NCI-H345 (cell line): Measurements from ENCODE around the gene HTD2.
A peak's percentile ranks its signal among the peaks of the same experiment; 100 is the strongest.

Source experiments
- DNase-seq: peaks from one replicate; lab custom pipeline; 2025; lab: John Stamatoyannopoulos, UW

The HTD2 gene

DNA sequence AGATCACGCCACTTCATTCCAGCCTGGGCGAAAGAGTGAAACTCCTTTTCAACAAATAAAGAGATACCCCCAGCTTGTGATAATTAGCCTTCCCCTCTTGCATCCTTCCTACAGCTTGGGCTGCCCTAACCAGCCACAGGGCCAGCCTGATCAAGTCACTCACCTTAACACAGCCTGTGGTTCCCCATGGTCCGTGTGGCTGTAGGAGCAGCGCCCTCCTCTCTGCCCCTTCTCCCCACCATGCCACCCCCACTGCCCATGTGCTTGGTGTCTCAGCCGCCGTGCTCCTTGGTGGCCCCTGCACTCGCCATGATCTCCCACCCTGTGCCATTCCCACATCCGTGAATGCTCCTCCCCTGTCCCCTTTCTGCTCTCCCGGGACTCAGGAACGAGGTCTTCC, 13.5 kb upstream of the HTD2 start:
- no peak for DNase-seq

DNA sequence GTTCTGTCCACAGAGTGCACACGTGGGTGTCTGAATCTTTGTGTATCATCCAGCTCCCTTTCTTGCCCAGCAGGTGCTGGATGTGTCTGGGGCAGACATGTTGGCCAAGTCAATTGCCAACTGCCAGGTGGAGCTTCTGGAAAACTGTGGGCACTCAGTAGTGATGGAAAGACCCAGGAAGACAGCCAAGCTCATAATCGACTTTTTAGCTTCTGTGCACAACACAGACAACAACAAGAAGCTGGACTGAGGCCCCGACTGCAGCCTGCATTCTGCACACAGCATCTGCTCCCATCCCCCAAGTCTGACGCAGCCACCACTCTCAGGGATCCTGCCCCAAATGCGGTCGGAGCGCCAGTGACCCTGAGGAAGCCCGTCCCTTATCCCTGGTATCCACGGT, 12.8 kb upstream of the HTD2 start:
- DNase-seq: no peak

DNA sequence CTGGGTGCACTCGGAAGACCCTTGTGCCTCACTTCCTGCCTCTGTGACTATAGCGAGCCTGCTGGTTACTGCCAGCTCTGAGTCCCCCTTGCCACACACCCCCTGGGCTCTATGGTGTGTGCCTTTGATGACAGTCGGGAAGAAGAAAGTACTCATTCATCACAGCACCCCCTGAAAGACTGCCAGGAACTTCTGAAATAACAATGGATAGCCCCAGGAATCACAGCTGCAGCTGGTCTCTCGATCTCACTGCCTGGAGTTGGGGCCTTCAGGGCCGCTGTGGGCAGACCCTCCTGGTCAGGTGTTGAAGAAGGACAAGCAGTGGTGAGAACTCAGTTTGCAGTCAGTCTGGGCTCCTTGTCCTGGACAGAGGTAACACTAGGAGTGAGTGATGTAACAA, 10.1 kb upstream of the HTD2 start:
- DNase-seq: no peak

DNA sequence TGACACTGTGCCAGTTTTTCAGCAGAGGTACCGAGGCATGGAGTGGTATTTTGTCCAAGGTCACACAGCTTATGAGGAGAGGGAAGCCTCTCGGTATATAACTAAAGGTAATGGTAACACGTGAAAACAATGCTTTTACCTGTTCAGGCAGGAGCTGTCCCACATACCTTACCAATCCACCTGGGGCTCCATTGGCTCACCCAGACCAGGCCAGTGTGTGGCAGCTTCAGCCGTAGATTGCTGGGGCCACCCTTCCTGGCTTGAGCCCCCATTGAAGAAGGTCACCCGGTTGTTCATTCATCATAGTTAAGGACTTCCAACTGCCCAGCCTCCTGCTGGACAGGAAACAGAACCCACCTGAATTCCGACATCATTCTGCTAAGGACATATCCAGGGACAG, 9.5 kb upstream of the HTD2 start:
- DNase-seq: no peak

DNA sequence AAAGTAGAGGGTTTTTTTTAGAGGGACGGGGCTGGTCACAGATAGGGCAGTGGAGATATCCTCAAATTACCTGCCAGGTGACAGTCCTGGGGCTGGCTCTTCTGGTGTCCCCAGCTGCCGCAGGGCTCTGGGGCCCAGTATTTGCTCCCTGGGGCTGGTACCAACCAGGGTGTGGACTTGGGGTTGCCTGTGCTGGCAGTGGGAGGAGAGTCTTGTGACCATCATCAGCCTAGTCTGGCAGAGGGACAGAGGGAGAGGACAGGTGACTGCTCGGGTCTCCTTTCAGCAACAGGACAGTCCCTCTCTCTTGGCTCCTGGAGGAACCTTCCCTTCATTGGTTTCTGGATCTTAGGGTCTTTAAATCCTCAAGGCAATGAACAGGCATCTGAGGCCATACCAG, 8.1 kb upstream of the HTD2 start:
- DNase-seq: no peak

DNA sequence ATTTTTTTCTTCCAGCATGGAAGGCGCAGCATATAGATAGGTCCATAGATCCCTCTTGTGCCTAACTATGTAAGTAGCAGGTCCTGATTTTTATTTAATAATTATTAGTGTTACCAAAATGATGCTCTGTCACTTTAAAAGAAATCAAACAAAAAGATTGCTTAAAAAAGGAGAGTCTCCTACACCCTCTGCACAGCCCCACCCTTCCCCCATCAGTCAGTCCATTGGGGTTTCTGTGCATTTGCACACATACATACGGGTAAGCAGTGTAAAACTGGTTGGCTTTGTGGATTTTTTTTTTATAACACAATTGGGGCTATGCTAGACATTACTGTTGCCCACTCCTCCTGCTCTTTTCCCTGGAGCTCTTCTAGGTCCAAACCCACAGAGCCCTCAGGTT, 7.2 kb upstream of the HTD2 start:
- DNase-seq: no peak

DNA sequence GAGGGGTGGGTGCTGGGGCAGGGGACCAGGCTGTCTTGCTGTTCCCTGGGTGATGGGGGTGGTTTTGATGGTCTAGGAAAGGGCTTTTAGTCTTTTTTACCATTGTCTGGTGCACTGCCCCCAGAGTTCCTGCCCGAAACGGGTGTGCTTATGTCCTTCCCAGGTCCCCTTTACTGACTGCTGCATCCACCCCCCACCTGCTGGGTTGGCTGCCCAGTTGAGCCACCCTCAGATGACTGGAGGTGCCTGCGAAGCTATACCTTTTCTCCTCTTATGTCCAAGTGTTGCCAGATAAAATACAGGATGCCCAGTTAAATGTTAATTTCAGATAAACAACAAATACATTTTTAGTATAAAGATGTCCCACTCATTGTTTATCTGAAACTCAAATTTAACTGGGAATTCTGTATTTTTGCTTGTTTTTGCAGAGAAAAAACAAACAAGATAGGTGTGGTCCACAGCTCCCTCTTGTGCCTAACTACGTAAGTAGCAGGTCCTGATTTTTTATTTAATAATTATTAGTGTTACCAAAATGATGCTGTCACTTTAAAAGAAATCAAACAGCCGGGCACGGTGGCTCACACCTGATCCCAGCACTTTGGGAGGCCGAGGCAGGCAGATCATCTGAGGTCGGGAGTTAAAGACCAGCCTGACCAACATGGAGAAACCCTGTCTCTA, 6.3 kb upstream of the HTD2 start:
- DNase-seq: no peak

DNA sequence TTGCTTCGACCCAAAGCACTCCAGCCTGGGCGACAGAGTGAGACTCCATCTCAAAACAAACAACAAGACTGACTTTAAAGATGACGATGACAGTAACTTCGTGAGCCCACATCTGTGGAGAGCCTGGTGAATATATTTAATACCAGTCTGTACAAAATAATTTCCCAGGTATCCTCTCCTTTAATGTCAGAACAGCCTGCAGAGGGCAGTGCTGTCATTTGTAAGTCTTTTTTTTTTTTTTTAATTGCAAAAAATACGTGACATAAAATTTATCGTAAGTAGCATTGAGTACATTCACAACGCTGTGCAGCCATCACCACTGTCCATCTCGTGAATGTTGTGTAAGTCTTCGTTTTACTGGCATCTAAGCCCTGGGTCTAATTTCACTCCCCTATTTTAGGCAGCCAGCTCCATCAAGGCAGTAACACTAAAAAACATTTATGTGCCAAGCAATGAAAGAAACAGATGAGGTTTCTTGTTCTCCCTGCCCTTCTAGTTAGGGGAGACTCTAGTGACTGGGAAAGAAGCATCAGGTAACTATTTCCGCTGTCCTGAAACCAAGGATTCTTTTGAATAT, 1.4 kb downstream of the HTD2 start:
- DNase-seq: peak; percentile 1

DNA sequence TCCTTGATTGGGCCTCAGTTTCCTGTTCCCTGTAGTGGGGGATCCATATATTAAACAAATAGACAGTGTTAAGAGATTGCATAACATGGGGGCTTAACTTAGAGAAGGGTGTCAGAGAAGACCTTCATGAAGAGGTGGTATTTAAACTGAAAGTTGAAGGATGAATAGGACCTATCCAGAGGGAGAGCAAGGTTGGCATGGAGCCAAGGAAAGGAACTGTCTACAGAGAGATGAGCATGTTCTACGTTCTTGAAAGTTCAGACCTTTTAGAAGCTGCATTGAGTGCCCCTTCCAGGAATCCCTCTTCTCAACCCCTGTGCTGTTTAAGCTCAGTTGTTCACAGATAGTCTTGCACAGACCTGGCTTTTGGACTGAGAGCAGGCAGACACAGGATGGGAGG, 2.4 kb downstream of the HTD2 start:
- DNase-seq: peak; percentile 8

DNA sequence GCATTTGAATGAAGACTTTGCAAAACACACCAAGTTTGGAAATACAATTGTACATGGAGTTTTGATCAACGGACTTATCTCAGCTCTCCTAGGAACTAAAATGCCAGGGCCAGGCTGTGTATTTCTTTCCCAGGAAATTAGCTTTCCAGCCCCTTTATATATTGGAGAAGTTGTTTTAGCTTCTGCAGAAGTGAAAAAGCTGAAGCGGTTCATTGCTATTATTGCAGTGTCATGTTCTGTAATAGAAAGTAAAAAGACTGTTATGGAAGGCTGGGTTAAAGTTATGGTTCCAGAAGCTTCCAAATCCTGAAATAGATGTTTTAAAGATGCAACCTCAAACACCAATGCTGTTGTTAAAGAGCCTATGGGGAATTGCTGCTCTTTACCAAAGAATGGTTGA, 11.5 kb downstream of the HTD2 start:
- no peak for DNase-seq

DNA sequence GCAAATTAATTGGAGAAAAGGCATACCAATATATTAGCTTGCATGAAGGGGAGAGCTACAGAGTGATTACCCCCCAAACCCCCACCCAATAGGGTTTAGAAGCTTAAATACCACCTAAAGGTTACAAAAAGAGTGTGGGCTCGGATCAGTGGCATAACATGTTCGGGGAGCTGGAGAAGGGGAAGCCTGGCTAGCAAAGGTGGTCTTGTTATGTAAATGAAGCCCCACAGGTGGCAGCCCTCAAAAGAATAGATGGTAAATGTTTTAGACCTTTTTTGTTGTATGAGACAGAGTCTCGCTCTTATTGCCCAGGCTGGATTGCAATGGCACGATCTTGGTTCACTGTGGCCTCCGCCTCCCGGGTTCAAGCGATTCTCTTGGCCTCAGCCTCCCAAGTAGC, 15.5 kb downstream of the HTD2 start:
- DNase-seq: no peak

DNA sequence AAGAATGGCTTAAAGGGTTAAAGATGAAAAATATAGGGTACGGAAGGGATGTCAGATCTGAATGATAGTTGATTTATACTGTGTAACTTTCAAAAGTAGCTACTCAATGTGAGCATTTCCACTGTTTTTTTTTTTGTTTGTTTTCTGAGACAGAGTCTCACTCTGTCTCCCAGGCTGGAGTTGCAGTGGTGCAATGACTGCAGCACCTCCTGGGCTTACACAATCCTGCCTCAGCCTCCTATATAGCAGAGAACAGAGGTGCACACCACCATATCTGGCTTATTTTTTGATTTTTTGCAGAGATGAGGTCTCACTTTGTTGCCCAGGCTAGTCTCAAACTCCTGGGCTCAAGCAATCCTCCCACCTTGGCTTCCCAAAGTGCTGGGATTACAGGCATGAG, 16.5 kb downstream of the HTD2 start:
- DNase-seq: no peak

DNA sequence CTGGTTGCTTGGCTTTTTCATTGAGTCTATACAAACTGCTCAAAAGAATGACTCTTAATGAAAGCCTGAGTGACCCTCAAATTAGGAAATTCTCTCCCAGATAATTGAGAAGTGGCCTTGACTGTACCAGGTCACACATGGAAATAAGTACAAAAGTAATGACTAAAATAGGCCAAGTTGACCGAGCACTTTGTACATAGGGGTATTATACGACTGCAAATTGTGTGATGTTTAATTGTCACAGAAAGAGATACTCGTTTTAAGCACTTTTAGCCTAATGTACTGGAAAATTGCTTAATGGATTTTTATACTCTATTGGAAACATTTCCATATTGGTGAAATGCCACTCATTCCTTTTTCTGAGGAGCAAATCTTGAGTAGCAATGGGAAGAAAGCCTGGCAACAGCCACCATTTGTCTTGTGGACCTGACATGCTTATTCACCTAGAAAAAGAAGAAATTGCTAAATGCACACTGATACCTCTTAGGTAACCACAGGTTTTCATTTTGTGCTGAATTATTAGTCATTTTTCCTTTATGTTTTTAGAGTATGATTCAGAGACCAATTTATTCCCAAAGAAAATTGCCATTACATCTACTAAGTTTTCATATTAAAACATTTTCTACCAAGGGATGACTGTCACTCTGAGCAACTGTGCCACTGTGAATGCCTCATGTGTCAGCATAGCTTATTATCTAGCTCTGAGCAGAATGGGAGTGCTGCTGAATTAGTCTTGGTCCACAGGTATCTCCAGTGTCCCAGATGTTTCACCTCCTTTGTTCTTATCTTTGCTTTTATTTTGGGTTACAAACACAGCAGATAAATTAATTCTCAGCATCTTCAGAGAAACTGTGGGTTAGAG, 17.4 kb downstream of the HTD2 start:
- DNase-seq: no peak

DNA sequence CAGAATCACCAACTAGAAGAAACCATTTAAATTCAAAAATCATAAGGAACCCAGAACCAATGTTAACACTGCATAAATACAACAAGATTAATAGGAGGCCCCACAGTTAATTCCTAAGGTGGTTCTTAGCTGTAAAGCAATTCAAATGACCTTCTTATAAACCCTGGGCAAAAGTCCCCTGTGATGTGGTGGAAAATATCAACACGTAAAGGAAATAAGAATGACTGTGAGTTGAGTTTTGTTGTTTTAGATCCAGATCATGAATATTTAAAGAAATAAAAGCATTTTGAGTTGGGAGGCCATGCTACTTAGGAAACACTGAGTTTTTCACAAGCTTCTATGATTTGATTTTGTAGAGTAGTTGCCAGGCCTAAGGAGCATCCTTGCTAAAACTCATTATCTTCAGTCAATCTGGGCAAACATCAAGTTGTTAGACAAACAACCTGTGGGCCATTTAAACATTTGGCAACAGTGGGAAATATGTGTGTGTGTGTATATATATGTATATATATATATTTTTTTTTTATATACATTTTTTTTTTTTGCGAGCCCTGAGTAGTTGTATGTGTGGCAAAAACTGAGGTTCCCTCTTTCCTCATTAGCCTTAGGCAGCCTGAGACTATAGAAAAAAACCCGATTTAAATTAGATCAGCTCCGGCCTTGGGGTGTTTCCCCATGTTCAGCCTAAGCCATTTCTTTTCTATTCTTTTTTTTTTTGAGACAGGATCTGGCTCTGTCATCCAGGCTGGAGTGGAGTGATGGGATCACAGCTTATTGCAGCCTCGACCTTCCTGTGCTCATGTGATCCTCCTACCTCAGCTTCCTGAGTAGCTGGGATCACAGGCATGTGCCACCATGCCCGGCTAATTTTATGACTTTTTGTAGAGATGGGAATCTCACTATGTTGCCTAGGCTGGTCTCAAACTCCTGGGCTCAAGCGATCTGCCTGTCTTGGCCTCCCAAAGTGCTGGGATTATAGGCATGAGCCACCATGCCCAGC, 18.4 kb downstream of the HTD2 start:
- no peak for DNase-seq

DNA sequence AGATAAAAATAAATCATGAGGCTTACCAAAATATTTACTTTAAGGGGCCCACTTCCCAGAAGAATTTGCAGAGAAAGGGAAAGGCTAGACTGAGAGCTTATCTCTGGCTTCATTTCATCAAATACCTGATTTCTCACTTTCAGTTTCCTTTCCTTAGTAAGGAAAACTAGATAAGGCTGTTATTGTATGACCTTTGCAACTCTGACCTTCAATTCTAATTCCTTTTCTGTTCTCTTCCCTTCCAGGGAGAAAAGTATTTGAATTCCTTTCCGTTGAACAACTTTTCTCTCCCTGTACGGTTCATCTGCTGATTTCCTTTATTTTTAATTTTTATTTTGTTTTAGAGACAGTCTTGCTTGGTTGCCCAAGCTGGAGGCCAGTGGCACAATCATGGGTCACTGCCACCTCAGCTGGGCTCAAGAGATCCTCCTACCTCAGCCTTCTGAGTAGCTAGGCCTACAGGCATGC, 19.2 kb downstream of the HTD2 start:
- no peak for DNase-seq

DNA sequence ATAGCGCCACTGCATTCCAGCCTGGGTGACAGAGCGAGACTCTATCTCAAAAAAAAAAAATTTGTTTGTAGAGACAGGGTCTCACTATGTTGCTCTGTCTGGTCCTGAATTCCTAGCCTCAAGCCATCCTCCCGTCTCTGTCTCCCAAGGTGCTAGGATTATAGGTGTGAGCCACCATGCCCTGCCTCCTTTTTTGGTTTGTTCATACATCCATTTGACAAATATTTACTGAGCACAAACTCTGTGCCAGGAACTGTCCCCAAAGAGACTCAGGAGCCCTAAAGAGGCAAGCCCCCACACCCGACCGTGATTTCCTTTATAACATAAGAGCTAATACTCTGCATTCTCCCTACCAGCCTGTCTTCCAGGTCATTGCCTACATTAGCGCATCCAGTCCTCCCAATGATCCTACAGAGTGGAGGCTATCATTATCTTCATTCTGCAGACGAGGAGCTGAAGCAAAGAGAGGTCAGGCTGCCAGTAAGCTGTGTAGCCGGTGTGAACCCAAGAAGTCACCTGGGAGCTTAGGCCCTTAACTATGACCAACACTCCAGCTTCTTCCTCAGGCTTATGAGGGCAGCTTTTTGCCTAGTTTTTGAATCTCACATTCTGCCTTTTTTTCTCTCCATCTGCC, 20.1 kb downstream of the HTD2 start:
- no peak for DNase-seq

DNA sequence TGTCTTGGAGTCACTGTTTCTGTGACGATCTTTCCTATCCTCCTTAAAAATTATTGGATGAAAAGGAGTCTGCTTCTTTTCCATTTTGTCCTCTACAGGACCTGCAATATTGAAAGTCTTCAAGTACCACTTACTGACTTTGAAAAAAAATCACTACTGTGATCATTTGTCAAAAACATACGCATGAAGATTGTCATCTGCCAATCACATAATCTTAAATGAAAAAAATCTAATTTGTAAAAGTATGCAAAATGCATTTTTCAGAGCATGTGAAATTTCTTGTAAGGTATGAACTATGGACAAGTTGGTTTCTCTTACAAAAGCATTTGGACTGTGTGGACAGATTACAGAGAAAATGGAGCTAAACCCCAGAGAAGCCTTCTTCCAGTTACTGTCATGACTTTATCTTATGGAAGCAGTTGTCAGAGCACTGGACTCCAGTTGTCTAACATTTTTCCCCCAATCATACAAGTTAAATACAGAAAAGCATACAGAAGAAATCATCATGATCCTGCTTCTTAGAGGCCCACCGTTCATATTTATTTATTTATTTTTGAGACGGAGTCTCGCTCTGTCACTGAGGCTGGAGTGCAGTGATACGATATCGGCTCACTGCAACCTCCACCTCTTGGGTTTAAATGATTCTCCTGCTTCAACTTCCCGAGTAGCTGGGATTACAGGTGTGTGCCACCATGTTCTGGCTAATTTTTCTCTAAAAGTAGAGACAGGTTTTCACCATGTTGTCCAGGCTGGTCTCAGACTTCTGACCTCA, 23.0 kb downstream of the HTD2 start:
- DNase-seq: no peak

DNA sequence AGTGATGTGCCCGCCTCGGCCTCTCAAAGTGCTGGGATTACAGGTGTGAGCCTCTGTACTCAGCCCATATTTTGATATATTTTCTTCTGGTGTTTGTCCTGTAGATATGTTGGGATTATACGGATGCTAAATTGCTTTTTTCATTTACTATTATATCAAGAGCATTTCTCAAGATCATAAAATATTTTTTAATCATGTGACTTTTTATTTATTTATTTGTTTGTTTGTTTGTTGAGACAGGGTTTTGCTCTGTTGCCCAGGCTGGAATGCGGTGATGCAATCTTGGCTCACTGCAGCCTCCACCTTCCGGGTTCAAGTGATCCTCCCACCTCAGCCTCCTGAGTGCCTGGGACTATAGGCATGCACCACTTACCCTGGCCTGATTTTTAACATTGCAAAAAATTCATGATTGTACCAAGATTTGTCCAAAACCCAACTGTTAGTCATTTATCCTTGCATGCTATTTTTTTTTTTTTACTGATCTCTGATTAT, 23.6 kb downstream of the HTD2 start:
- no peak for DNase-seq

DNA sequence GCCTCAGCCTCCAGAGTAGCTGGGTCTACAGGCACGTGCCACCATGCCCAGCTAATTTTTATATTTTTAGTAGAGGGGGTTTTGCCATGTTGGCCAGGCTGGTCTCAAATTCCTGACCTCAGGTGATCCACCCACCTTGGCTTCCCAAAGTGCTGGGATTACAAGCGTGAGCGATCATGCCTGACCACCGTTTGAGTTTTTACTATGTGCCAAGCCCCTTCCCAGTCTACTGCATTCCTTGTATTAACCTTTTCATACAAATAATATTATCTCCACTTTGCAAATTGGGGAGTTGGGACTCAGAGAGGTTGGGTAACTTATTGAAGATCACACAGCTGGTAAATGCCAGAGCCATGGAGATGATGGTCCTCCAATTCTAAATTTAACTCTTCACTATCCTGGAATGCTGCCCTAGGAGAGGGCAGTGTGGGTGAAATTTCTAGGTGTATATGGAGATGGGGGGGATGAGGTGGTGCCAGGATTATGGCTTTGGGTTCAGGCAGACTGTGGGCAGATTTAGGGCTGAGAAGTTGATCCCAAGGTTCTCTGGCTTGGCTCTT, 25.4 kb downstream of the HTD2 start:
- no peak for DNase-seq

DNA sequence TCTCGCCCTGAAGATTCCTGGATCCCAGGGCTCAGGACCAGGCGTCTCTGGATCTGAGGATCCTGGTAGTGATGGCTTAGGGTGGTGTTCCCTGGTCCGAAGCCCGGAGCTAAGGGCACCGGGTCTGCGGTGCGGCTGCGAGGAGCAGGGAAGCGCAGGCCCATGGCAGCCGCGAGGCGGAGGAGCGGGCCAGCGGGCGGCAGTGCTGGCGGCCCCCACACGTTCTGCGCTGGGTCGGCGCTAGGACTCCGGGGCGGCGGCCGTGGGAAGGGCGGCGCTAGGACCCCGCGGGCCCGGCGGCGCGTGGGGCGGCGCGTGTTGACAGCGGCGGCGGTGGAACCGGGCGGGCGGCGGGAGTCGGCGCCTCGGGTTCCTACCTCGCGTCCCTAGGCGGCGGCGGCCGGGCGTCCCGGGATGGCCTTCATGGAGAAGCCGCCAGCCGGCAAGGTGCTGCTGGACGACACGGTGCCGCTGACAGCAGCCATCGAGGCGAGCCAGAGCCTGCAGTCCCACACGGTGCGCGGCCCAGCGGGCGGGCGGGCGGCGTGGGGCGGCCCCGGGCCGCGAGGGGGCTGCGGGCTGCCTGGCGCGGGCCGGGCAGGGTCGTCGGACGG, 26.4 kb downstream of the HTD2 start, which contains the start of gene PXK:
PXK (plus strand) TSS at position 318 of the 614 bp plus-strand sequence; CDS start at position 415, 97 bp downstream.
- DNase-seq: peak; percentile 54
